Embryonic facial prominence (tissue), 1 donor: ENCODE data around the gene PPP1R12B.
A peak's percentile ranks its signal among the peaks of the same experiment; 100 is the strongest.
"Not testable (repeated sequence)": the region's sequence is repeated elsewhere in the genome, so short reads cannot be mapped to it uniquely, and the experiment has no call there.

ENCODE experiments used
- DNase-seq: peaks from one replicate; pipeline ENCODE4 v3.0.0-alpha.2; 2016; ENCODE audit errors: extremely low spot score

Gene PPP1R12B

DNA sequence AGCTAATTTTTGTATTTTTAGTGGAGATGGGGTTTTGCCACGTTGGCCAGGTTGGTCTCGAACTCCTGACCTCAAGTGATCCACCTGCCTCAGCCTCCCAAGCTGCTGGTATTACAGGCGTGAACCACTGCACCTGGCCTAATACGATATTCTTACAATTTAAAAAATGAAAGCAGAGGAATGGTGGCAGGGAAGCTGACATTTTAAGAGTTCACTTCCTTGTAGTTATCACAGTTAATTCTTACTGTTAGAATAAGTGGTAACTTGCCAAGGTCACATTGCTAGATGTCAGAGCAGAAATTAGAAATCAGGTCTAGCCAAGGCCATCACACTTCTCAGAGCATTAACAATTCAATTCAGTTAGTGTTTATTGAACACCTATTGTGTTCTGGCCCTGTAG lies 207.5 kb downstream of the PPP1R12B start:
- DNase-seq = not testable (repeated sequence)

DNA sequence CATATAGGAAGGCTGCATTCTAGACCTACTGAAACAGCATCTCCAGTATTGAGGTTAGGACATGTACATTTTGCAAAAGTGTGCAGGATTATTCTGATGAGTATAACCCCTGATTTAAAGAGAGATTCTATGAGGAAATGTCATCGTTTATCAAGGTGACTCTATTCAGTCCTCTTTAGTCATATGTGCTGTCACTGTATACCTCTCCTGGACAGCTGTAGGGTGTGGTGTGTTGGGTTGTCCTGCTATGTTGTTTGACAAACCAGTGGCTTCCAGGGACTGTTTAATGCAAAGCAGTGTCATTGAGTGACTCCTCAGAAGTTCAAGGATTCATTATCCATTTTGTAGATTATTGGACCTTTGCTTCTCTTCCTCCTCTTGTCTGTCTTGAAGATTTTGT lies 209.2 kb downstream of the PPP1R12B start:
- DNase-seq = not testable (repeated sequence)

DNA sequence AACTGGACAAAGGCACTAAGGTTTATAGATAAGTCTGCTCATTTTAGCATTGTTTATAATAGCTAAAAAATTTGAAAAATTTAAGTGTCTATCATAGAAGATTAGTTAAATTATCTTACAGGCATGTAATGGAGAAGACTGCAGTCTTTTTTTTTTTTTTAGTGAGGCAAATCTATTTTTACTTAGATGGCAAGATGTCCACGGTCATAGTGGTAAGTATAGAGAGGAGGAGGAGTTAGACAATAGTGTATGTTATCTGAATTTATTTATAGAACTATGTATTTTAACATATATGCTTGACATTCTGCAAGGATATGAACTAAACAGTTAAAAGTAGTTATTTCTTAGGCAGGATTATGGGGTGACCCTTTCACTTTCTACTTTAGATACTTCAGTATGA lies 212.7 kb downstream of the PPP1R12B start:
- DNase-seq = no peak

DNA sequence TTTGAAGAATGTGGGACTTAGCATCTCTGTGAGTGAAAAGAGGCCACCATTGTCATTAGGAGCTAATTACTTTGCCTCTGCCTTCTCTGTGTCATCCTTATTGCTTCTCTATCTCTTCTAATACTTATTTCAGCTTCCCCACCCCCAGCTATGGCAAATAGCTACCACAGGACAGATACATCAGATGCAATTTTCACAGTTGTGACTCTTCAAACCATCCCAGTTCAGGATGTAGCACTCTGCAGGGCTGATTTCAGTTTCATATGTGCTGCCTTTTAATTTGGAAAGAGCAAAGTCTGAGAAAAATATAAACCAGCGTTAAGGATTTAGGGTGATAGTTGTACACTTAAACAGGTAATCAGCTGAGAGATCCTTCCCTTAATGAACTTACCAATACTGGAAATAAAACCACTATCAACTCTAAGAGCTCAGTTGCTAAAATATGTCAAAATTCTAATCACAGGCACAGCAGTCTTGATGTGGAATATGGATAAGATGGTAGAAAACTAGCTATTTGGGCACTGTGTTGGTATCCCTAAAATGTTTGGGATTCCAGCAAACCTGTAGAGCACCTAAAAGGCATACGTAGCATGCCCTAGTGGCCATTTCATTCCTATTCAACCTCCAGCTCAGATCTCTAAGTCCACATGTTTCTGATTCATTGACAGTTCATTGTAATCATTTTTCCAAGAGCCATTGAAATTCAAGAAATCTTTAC lies 213.4 kb downstream of the PPP1R12B start:
- no peak for DNase-seq

DNA sequence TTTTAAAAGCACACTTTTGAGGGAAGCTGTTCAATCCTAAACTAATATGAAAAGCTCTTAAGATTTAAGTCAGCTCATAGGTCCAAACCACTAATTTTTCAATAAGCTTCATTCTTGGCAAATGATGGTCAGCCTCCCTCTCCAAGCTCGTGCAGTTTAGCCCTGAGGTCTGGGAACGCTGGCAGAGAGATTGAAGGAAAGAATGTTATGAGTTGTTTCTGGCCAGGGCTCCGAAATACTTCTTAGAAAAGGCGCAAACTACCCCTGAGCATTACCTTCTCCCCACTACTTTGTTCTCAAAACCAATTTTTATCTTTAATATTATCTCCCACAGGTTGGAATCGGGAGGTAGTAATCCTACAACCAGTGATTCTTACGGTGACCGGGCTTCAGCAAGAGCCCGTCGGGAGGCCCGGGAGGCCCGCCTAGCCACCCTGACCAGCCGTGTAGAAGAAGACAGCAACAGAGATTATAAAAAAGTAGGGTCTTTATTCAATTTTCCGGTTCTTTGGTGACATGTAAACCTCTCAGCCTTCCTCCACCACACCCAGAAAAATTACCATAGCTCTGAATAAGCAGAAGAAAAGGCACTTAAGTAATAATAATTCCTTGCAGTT lies 214.1 kb downstream of the PPP1R12B start:
- no peak for DNase-seq

DNA sequence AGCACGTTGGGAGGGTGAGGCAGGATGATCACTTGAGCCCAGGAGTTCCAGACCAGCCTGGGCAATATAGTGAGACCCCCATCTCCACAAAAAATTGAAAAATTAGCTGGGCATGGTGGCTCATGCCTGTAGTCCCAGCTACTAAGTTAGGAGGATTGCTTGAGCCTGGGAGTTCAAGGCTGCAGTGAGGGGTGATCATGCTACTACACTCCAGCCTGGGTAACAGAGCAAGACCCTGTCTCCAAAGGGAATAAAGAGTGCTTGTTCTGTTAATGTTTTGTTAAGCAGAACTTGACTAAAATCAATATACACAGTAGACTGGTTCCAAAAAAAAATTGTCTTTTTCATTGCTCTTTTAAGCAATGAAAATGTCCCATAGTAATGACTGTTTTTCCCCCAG lies 215.3 kb downstream of the PPP1R12B start:
- no peak for DNase-seq

DNA sequence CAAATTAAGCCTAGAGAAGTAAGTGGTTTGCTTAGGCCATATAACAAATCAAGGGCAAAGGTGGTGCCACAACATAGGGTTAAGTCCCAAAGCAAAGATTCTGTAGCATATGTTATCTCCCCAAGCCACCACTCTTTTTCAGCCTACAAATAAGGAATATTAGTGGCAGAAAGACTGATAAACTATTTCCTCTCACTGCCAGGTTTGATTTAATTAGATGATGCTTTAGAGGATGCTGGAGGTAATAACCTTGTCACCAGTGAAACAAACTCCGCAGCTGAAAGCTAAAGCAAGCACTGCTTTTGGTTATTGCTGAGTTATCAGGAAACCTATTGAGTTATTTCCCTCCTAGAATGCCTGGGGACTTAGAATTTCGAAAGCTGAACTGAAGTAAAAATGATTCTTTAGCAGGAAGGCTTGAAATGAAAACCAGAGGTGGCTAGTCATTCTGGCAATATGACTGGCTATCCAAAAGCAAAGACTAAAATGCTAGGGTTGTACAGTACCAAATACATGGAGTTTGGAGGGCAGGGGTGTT lies 216.5 kb downstream of the PPP1R12B start:
- DNase-seq = no peak

DNA sequence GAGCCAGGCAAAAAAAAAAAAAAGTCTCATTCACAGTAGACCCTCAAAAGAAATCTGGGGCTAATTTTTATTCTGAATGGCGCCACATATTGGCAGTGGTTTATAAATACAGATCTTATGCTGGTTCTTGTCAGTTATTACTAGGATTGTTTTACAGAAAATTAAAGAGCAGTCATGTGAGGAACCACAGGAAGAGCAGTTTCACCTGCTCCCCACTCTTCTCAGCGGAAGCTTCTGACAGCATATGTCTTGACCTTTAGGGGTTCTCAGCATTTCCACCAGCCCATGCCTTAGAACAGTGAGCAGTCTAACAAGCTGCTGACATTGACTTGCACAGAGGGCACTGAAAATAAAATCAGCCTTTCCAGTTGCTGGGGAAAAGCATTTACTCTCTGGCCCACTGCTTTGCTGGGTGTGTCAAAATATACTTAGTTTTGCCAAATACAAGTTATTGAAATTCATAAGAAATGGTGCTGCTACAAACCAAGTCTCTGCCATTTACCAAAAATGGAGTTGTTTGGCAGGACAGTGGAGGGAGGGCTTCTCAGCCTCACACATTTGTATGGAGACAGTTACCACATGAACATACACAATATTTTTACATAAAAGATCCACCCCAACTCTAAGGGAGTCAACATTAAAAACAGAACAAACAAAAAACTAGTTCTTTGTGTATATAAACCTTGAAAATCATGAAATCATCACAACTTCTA lies 217.5 kb downstream of the PPP1R12B start:
- DNase-seq = no peak

DNA sequence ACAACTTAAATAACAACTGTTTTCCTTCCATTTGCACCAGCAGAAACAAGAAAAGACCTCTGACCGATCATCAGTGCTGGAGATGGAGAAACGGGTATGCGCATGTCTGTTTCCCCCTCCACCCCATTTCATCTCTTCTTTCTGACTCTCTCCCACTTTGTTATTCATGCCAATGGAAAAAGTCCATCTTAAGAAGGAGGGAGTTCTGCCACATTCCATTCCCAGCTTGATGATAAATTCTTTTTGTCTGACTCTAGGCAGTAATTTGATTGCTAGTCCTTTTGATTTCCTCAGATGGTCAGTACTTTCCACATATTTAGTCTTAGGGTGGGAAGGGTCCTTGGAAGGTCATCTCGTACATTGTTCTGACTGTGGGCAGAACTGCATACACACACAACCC lies 219.2 kb downstream of the PPP1R12B start:
- DNase-seq = no peak

DNA sequence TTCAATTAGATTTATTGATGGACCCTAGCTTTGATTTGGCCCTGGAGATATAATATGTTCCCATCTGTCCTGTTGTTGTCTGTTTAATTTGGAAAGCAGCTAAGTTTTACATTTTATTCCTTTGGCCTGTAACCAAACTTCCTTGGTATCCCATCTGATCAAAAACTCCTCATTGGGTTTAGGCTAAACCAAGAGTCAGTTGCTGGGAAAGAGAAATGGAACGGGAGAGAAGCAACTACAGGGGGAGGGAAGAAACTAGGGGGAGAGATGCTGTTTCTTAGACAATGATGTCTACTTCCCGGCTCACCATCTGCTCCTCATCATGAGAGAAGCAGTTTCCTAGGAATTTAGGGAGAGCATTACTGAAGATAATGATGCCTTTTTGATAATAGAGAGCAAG lies 219.9 kb downstream of the PPP1R12B start:
- DNase-seq = no peak

DNA sequence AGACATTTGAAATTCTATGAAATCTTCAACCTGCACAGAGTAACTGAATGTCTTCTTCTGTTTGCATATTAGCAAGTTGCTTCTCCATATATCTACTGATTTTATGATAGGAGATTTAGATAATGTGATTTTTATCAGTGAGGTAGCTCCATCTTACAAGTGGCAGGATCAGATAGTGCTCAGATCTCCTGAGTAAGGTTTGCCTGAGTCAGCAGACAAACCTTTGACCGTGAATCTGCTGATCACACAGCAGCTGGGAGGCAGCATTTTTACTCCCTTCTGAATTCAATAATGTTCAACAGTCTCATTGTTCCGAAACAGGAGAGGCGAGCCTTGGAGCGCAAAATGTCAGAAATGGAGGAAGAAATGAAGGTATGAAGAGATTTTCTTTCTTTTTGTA lies 220.3 kb downstream of the PPP1R12B start:
- DNase-seq = no peak

DNA sequence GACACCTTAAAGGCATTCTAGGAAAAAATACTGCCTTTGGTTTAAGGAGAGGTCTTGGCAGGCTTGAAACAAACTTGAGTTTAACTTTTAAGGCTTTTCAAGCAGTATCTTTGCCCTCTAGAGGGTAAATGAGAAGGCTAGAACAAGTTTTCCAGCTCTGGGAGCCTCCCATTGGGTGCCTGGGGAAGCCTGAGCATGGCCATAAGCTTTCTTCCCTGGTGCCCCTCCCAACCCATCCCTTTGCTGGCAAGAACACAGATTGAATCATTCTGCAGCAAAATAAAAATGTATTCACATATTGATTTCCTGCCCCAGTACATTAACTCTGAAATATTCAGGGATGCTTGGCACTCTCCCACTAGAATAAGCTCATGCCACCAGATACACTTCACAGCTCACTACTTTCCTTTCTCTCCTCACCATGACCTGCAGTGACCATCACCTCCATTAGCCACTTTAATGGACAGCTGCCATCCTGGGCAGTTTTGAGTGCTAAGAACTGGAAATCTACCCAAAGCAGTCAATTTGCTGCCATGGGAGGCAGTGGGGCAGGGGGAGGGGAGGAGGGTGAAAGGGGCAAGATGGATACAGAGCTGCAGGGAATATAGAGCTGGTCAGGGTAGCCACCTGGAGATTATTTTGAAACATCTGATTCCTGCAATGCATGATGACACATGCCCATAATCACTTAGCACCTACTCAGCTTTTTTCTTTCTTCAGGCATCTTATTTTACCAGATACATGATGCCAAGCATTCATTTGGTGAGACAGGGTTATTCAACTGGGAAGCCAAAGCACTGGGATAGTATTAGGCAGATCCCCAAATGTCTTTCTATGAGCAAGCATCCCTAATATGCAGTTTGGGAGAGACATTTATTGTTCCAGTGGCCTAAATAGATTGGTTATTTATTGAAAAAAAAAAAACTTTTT lies 221.2 kb downstream of the PPP1R12B start:
- DNase-seq = no peak

DNA sequence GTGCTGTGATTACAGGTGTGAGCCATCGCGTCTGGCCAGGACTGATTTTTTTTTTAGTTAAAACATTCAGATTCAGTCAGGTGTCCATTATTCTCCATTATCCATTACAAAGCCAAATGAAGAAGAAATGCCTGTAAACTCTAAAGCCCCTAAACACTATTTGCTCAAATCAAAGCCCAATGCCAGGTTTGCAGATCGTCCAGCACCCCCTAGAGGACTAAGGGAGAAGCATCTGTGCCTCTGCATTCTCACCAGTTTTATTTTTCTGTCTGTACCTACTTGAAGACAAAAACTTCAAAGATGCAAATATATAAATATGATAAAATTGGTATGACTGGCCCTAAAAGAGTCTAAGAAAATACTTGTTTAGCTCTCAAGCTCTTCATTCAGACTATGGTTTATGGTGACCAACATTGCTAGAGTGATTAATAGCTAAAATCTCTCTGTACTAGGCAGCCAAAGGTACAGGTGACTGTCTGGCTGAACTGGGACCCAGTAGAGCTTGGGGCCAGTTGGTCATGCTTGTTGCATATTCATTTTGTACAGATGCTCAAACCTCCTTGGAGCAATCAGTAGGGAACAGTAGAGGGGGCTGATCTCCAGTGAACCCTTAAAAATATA lies 223.3 kb downstream of the PPP1R12B start:
- no peak for DNase-seq

DNA sequence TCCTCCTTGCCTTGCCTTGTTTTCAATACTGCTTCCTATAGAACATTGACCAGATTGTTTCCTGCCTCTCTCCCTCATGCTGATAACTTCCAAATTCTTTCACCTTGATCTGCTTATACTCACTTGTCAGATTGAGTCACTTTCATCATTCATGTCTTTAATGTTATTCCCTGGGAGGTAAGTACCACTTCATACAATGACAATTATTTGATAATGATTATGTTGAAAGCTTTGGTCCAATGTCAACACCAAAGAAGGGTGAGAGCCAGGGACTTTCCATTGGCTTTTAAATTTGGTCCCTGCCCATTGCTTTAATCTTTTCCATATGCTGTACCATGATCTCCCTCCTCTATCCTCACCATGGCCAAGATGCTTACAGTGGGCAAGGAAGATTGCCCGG lies 224.4 kb downstream of the PPP1R12B start:
- DNase-seq = no peak

DNA sequence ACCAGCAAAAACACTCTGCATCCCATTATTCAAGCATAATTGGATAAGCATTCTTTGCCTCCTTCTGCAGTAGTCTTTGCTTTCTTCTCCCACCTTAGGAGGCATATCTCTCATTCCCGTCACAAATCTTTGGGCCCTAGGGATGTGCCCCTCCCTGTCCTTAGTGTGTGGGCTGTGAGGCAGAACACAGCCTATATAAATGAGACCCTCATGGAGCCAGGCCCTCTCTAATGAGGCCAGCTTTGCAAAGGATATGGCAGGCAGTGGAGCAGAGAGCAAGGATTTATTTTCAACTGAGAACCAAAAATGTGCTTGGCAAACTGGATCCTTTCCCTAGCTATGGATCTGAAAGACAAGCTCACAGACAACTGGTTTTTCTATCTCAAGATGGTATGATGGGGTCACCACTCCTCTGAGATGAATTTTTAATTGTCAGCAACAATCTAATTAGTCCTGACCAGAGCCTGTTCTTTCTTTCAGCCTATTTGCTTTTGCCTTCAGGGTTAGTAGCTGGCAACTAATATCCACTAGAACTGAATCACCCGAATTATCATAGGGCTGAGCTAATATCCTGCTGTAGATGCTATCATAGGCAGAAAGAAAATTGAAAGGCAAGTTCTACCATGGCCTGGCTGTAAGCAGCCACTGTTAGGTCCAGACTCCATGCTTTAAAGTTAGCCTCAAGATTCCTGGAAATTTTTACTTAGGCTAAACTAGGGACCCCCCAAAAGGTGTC lies 227.6 kb downstream of the PPP1R12B start:
- DNase-seq = no peak

DNA sequence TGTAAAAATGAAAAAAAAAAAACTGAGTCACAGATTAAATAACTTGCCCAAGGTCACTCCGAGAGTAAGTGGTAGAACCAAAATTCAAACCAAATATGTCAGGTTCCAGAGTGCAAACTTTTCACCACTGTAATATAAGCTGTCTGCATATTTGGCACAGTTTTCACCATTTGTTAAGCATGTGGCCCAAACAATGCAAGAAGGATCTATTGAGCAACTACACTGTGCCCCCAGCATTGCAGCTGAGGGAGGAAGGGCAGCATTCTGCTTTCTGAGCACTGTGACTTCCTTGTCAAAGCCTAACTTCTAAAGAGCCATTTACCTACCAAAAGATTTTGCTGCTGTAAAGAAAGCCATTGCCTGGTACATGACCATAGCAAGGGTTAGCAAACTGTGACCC lies 228.3 kb downstream of the PPP1R12B start:
- DNase-seq = no peak

DNA sequence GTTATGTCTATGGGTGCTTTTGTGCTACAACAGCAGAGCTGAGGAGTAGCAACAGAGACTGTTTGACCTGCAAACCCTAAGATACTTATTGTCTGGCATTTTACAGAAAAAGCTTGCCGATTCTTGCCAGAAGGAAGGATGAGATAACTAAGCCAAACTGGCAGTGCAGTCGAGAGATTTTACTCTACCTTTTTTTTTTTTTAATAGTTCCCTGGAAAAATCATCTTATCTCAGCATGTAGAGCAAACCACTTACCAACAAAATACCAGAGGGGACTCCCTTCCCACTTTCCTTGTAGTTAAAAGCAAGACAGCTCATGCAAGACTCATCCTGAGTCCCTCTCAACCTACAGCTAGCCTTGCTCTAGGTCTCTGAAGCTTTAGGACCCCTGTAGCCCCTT lies 228.9 kb downstream of the PPP1R12B start:
- no peak for DNase-seq

DNA sequence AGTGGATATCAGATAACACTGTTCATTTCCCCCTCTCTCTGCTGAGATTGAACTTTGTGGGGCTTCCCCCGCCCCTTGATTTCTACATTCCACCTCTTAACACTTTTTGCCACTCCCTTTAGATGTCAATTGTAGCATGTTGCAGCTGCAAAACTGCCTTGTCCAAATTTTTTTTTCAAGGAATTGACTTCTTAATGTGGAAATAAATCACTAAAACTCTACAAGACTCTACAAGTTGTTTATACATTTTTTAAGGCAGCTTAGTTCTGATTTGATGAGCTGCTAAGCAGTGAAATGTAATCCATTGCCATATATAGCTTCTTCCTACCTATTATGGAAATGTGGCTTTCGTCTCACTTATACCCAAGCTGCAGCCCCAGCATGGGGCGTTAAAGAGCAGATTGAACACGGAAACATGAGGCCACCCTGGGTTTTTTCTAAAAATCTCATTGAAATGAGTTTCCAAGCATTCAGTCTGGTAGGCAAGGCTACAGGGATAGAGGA lies 229.6 kb downstream of the PPP1R12B start:
- peak; percentile 67 for DNase-seq

DNA sequence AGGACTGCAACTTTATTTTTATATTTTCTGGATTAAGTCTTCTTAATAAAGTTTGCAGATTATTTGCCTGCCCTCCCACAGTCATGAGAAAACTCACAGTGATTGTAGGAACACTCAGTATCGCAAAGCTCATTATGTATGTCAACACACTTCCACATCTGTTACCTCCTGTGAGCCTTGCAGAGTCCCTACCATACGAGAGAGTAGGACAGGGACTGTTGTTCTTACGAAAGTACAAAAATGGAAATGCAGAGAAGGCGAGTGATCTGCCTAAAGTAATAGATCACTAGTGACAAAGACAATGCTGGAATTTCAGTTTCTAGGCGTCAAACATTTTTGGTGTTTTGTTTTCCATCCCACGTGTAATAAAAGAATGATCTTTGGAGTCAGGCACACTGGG lies 230.1 kb downstream of the PPP1R12B start:
- DNase-seq = no peak

DNA sequence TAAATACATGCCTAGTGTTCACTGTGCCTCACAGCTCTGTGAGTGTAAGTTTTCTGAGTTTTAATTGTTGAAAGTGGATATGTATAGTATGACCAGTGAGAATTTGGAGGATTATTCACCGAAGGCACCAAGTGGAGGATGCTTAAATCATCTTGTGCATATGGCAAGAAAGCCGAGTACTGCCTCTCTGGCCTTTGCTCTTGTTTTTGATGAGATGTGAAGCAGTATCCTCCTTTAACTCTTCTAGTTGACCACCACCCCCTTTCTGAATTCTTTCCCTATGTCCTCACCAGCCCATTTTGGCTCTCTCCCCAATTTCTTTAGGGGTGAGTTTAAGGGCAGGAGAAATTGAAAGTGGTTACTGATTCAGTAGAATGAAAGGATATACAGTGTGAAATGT lies 231.3 kb downstream of the PPP1R12B start:
- DNase-seq = no peak
